SK-N-SH treated with all-trans-retinoic acid at 6 μM for 48 hours (cell line): ENCODE data around the gene GRN.

Source experiments
- ATAC-seq: fragments of 200-7000 bp; cut with Tn5 transposase; 3 replicates; pipeline ENCODE4 v1.9.1; 2020; ENCODE audit warnings: mild to moderate bottlenecking, moderate library complexity
- ARNTL ChIP-seq: fragments of 450-650 bp; formaldehyde crosslinking; IDR thresholded peaks from 2 replicates; pipeline ENCODE4 v1.5.0; 2020; ENCODE audit warnings: low read depth, mild to moderate bottlenecking, moderate library complexity, borderline replicate concordance
- CSDC2 ChIP-seq: fragments of 250-450 bp; sonication (Bioruptor Pico); IDR thresholded peaks from 2 replicates; pipeline ENCODE4 v1.5.0; 2020; ENCODE audit warnings: mild to moderate bottlenecking, moderate library complexity
- CSRNP3 ChIP-seq: fragments of 250-450 bp; sonication (Bioruptor Pico); IDR thresholded peaks from 2 replicates; pipeline ENCODE4 v1.5.1; 2021; ENCODE audit warnings: mild to moderate bottlenecking, moderate library complexity
- ESRRG ChIP-seq: fragments of 250-450 bp; sonication (Bioruptor Pico); IDR thresholded peaks from 2 replicates; pipeline ENCODE4 v1.6.1; 2021; ENCODE audit warnings: mild to moderate bottlenecking
- GLIS3 ChIP-seq: fragments of 250-450 bp; sonication (Bioruptor Pico); IDR thresholded peaks from 2 replicates; pipeline ENCODE4 v1.5.0; 2020; ENCODE audit warnings: mild to moderate bottlenecking, moderate library complexity
- ISL1 ChIP-seq: fragments of 250-450 bp; sonication (Bioruptor Pico); IDR thresholded peaks from 2 replicates; pipeline ENCODE4 v2.1.2; 2022; ENCODE audit warnings: mild to moderate bottlenecking, moderate library complexity
- OSR1 ChIP-seq: fragments of 250-450 bp; sonication (Bioruptor Pico); IDR thresholded peaks from 2 replicates; pipeline ENCODE4 v1.8.0; 2022; ENCODE audit warnings: moderate library complexity, mild to moderate bottlenecking, inconsistent platforms
- PATZ1 ChIP-seq: fragments of 250-450 bp; sonication (Bioruptor Pico); IDR thresholded peaks from 2 replicates; pipeline ENCODE4 v1.8.0; 2020; ENCODE audit warnings: mild to moderate bottlenecking, moderate library complexity, borderline replicate concordance
- PPARA ChIP-seq: fragments of 250-450 bp; sonication (Bioruptor Pico); IDR thresholded peaks from 2 replicates; pipeline ENCODE4 v1.5.0; 2020; ENCODE audit warnings: mild to moderate bottlenecking, borderline replicate concordance
- RARB ChIP-seq: fragments of 250-450 bp; sonication (Bioruptor Pico); IDR thresholded peaks from 2 replicates; pipeline ENCODE4 v1.8.0; 2021; ENCODE audit warnings: mild to moderate bottlenecking, moderate library complexity
- SNAI2 ChIP-seq: fragments of 250-450 bp; sonication (Bioruptor Pico); IDR thresholded peaks from 2 replicates; pipeline ENCODE4 v1.5.0; 2020; ENCODE audit warnings: mild to moderate bottlenecking, moderate library complexity
- TCF4 ChIP-seq: fragments of 250-450 bp; sonication (Bioruptor Pico); IDR thresholded peaks from 2 replicates; pipeline ENCODE4 v1.8.0; 2021; ENCODE audit warnings: mild to moderate bottlenecking, moderate library complexity, borderline replicate concordance
- TOX ChIP-seq: fragments of 250-450 bp; sonication (Bioruptor Pico); IDR thresholded peaks from 2 replicates; pipeline ENCODE4 v1.8.0; 2021; ENCODE audit warnings: mild to moderate bottlenecking, moderate library complexity, borderline replicate concordance
- ZC3H10 ChIP-seq: fragments of 250-450 bp; sonication (Bioruptor Pico); IDR thresholded peaks from 2 replicates; pipeline ENCODE4 v1.5.1; 2021; ENCODE audit warnings: mild to moderate bottlenecking, moderate library complexity
- ZFP3 ChIP-seq: fragments of 250-450 bp; sonication (Bioruptor Pico); IDR thresholded peaks from 2 replicates; pipeline ENCODE4 v1.5.0; 2020; ENCODE audit warnings: mild to moderate bottlenecking, moderate library complexity
- ZFP30 ChIP-seq: fragments of 450-650 bp; formaldehyde crosslinking; IDR thresholded peaks from 2 replicates; pipeline ENCODE4 v1.5.0; 2022; ENCODE audit warnings: mild to moderate bottlenecking, moderate library complexity
- ZNF565 ChIP-seq: fragments of 450-650 bp; formaldehyde crosslinking; conservative IDR thresholded peaks from 2 replicates; pipeline ENCODE4 v1.5.0; 2020; ENCODE audit warnings: low read depth, mild to moderate bottlenecking, moderate library complexity
- ZNF70 ChIP-seq: fragments of 450-650 bp; formaldehyde crosslinking; IDR thresholded peaks from 2 replicates; pipeline ENCODE4 v1.5.0; 2020; ENCODE audit warnings: mild to moderate bottlenecking, moderate library complexity
- TF ChIP-seq, protein P1 (sequence below): fragments of 250-450 bp; sonication (Bioruptor Pico); IDR thresholded peaks from 2 replicates; pipeline ENCODE4 v1.5.0; 2020; ENCODE audit warnings: mild to moderate bottlenecking, moderate library complexity
- TF ChIP-seq, protein P2 (sequence below): fragments of 250-450 bp; sonication (Bioruptor Pico); IDR thresholded peaks from 2 replicates; pipeline ENCODE4 v1.8.0; 2021; ENCODE audit warnings: low read depth, mild to moderate bottlenecking, moderate library complexity, borderline replicate concordance

Gene GRN

GRCh38 chr17:44315760-44316731 is 29.1 kb upstream of the GRN start:
- no peak; the same call in 2 of the 3 replicates for ATAC-seq
- TF ChIP-seq CSRNP3 (CRISPR knock-in tag) (no peak), ISL1 (CRISPR knock-in tag) (no peak), ZFP30 (CRISPR knock-in tag) (no peak), TCF4 (CRISPR knock-in tag) (no peak), SNAI2 (CRISPR knock-in tag) (no peak), OSR1 (no peak), TOX (CRISPR knock-in tag) (no peak), GLIS3 (CRISPR knock-in tag) (no peak), ZFP3 (CRISPR knock-in tag) (no peak), PPARA (CRISPR knock-in tag) (no peak)
- TF ChIP-seq, protein P1, sequence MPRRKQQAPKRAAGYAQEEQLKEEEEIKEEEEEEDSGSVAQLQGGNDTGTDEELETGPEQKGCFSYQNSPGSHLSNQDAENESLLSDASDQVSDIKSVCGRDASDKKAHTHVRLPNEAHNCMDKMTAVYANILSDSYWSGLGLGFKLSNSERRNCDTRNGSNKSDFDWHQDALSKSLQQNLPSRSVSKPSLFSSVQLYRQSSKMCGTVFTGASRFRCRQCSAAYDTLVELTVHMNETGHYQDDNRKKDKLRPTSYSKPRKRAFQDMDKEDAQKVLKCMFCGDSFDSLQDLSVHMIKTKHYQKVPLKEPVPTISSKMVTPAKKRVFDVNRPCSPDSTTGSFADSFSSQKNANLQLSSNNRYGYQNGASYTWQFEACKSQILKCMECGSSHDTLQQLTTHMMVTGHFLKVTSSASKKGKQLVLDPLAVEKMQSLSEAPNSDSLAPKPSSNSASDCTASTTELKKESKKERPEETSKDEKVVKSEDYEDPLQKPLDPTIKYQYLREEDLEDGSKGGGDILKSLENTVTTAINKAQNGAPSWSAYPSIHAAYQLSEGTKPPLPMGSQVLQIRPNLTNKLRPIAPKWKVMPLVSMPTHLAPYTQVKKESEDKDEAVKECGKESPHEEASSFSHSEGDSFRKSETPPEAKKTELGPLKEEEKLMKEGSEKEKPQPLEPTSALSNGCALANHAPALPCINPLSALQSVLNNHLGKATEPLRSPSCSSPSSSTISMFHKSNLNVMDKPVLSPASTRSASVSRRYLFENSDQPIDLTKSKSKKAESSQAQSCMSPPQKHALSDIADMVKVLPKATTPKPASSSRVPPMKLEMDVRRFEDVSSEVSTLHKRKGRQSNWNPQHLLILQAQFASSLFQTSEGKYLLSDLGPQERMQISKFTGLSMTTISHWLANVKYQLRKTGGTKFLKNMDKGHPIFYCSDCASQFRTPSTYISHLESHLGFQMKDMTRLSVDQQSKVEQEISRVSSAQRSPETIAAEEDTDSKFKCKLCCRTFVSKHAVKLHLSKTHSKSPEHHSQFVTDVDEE (CRISPR knock-in tag): no peak

DNA sequence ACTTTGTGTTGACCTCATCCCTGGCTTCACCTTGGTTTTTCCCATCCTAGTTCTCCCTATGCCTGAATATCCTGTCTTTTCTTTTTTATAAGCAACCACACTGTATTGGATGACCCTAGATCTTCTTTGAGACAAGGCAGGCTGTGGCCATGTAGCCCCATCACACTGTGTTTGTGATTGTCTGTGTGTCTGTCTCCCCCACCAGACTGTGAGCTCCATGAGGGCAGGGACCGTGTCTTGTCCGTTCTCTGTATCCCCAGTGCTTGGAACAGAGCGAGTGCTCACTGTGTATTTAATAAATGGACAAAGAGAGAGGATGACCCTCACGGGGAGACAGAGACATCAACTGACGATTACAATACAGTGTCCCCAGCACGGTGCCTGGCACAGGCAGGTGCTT is 27.6 kb upstream of the GRN start:
- ATAC-seq: no peak
- TF ChIP-seq, protein P1 (CRISPR knock-in tag): no peak
- no peak for TF ChIP-seq ZFP3 (CRISPR knock-in tag)
- TF ChIP-seq SNAI2 (CRISPR knock-in tag): no peak
- no peak for TF ChIP-seq ZNF70 (CRISPR knock-in tag)
- TF ChIP-seq PATZ1 (CRISPR knock-in tag): no peak
- TF ChIP-seq OSR1: no peak
- TF ChIP-seq CSDC2 (CRISPR knock-in tag): no peak
- no peak for TF ChIP-seq ZFP30 (CRISPR knock-in tag)
- no peak for TF ChIP-seq ESRRG (CRISPR knock-in tag)
- no peak for TF ChIP-seq RARB (CRISPR knock-in tag)
- no peak for TF ChIP-seq ARNTL (CRISPR knock-in tag)
- TF ChIP-seq, all 23 proteins: peak for 0

GRCh38 chr17:44318077-44318892 is 26.8 kb upstream of the GRN start:
- ATAC-seq: no peak; the same call in 2 of the 3 replicates
- TF ChIP-seq, protein P1 (CRISPR knock-in tag): no peak
- TF ChIP-seq SNAI2 (CRISPR knock-in tag) (no peak), ZFP3 (CRISPR knock-in tag) (no peak), TOX (CRISPR knock-in tag) (no peak), PPARA (CRISPR knock-in tag) (no peak), OSR1 (no peak), ZNF565 (no peak), TCF4 (CRISPR knock-in tag) (no peak), ESRRG (CRISPR knock-in tag) (no peak), ZC3H10 (CRISPR knock-in tag) (no peak), ISL1 (CRISPR knock-in tag) (no peak)
- TF ChIP-seq, protein P2, sequence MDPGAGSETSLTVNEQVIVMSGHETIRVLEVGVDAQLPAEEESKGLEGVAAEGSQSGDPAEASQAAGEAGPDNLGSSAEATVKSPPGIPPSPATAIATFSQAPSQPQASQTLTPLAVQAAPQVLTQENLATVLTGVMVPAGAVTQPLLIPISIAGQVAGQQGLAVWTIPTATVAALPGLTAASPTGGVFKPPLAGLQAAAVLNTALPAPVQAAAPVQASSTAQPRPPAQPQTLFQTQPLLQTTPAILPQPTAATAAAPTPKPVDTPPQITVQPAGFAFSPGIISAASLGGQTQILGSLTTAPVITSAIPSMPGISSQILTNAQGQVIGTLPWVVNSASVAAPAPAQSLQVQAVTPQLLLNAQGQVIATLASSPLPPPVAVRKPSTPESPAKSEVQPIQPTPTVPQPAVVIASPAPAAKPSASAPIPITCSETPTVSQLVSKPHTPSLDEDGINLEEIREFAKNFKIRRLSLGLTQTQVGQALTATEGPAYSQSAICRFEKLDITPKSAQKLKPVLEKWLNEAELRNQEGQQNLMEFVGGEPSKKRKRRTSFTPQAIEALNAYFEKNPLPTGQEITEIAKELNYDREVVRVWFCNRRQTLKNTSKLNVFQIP (CRISPR knock-in tag): no peak
